Stomach (tissue), 4 donors: ENCODE measurements around the gene PAN3.

Experiments used
- EP300 ChIP-seq: sonication (generic); formaldehyde crosslinking; IDR thresholded peaks from one replicate; pipeline ENCODE4 v1.6.1; 2017; ENCODE audit warnings: antibody characterized with exemption
- POLR2A ChIP-seq, 4 donors: fragments of 450-650 bp; IDR thresholded peaks; one replicate each; pipeline ENCODE4 v1.6.1; 2016; ENCODE audit warnings: antibody characterized with exemption in 4 of 4, control low read depth in 2 of 4, mild to moderate bottlenecking in 1 of 4, moderate library complexity in 1 of 4
- POLR2AphosphoS5 ChIP-seq, 3 donors: sonication (generic); formaldehyde crosslinking; IDR thresholded peaks; one replicate each; pipeline ENCODE4 v1.6.1; 2016; ENCODE audit warnings: antibody characterized with exemption in 3 of 3
- TF ChIP-seq, protein P1 (sequence below), 7 experiments: fragments of 450-650 bp in 4 of 7; fragments of 200-600 bp in 3 of 7; sonication (generic) in 3 of 7; IDR thresholded peaks; one replicate each; pipeline ENCODE4 v1.5.1; 2016 to 2019; ENCODE audit warnings: antibody characterized with exemption in 7 of 7, control low read depth in 2 of 7, mild to moderate bottlenecking in 1 of 7

GRCh38 chr13:28171266-28171665, 32.9 kb downstream of the PAN3 start:
- TF ChIP-seq, protein P1, sequence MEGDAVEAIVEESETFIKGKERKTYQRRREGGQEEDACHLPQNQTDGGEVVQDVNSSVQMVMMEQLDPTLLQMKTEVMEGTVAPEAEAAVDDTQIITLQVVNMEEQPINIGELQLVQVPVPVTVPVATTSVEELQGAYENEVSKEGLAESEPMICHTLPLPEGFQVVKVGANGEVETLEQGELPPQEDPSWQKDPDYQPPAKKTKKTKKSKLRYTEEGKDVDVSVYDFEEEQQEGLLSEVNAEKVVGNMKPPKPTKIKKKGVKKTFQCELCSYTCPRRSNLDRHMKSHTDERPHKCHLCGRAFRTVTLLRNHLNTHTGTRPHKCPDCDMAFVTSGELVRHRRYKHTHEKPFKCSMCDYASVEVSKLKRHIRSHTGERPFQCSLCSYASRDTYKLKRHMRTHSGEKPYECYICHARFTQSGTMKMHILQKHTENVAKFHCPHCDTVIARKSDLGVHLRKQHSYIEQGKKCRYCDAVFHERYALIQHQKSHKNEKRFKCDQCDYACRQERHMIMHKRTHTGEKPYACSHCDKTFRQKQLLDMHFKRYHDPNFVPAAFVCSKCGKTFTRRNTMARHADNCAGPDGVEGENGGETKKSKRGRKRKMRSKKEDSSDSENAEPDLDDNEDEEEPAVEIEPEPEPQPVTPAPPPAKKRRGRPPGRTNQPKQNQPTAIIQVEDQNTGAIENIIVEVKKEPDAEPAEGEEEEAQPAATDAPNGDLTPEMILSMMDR (IDR thresholded peaks at IDR 0.05): no peak
- no peak for TF ChIP-seq POLR2A (IDR thresholded peaks at IDR 0.05)
- no peak for TF ChIP-seq POLR2AphosphoS5 (IDR thresholded peaks at IDR 0.05)
- no peak for TF ChIP-seq EP300
